GM10266 (cell line): ENCODE measurements around the gene TMEFF1.

Source experiments
- DNase-seq: peaks from one replicate; pipeline ENCODE4 v3.0.0; 2012; ENCODE audit errors: extremely low spot score
- TF ChIP-seq, protein P1 (sequence below): IDR thresholded peaks from 2 replicates; pipeline ENCODE4 v1.5.1; 2012; ENCODE audit warnings: mild to moderate bottlenecking, low read depth; ENCODE audit not compliant: control insufficient read depth, insufficient read depth; ENCODE audit errors: missing control alignments

Gene TMEFF1, protein sequence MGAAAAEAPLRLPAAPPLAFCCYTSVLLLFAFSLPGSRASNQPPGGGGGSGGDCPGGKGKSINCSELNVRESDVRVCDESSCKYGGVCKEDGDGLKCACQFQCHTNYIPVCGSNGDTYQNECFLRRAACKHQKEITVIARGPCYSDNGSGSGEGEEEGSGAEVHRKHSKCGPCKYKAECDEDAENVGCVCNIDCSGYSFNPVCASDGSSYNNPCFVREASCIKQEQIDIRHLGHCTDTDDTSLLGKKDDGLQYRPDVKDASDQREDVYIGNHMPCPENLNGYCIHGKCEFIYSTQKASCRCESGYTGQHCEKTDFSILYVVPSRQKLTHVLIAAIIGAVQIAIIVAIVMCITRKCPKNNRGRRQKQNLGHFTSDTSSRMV

DNA sequence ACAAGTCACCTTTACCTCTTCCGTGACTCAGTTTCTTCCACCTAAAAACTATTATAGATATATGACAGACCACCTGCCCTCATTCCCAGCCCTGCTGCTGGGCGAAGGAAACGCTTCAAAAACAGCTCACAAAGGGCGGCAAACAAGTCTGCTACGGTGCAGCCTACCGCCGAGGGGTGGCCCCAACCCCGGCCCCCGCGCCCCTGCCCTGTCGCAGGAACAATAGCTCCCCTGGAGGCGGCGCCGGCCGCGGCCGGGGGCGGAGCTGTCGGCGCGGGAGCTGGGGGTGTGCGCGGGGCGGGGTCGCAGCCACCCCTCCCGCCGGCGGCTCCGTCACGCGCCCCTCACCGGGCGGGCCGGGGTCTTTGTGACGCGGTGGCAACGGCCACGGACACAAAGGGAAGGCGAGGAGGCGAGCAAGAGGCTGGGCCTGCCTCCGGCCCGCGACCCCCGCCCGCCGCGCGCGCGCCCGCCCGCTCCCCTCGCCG is at the start of gene TMEFF1:
Gene TMEFF1 (plus strand): TSS at position 362 of the 488 bp plus-strand sequence. CDS start 396 bp downstream, outside the sequence.
- peak; percentile 84 for DNase-seq
- TF ChIP-seq, protein P1, sequence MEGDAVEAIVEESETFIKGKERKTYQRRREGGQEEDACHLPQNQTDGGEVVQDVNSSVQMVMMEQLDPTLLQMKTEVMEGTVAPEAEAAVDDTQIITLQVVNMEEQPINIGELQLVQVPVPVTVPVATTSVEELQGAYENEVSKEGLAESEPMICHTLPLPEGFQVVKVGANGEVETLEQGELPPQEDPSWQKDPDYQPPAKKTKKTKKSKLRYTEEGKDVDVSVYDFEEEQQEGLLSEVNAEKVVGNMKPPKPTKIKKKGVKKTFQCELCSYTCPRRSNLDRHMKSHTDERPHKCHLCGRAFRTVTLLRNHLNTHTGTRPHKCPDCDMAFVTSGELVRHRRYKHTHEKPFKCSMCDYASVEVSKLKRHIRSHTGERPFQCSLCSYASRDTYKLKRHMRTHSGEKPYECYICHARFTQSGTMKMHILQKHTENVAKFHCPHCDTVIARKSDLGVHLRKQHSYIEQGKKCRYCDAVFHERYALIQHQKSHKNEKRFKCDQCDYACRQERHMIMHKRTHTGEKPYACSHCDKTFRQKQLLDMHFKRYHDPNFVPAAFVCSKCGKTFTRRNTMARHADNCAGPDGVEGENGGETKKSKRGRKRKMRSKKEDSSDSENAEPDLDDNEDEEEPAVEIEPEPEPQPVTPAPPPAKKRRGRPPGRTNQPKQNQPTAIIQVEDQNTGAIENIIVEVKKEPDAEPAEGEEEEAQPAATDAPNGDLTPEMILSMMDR: no peak

DNA sequence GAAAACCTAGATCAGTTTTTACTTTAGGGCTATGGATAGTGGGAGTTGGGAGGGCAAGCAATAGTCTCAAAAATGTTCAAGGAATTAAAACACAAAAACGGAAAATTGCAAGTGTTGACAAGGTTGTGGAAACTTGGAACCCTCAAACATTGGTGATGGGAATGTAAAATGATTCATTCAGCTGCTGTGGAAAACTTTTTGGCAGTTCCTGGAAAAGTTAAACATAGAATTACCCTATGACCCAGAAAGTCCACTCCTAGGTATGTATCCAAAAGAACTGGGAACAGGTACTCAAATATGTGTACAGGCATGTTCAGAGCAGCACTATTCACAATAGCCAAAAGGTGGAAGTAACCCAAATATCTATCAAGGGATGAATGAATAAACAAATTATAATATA is 47.2 kb upstream of the TMEFF1 start:
- TF ChIP-seq, protein P1: no peak
- DNase-seq: no peak

DNA sequence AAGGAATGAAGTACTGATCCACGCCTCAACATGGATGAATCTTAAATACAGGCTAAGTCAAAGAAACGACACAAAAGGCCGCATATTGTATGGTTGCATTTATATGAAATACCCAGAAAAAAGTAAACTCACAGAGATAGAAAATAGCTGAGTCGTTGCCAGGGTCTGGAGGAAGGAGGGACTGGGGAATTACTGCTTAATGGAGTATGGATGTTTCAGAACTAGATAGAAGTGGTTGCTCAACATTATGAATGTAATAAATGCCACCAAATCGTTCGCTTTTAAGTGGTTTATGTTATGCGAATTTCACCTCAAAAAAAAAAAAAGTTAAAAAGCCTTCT is 46.8 kb upstream of the TMEFF1 start:
- TF ChIP-seq, protein P1: no peak
- DNase-seq: no peak

DNA sequence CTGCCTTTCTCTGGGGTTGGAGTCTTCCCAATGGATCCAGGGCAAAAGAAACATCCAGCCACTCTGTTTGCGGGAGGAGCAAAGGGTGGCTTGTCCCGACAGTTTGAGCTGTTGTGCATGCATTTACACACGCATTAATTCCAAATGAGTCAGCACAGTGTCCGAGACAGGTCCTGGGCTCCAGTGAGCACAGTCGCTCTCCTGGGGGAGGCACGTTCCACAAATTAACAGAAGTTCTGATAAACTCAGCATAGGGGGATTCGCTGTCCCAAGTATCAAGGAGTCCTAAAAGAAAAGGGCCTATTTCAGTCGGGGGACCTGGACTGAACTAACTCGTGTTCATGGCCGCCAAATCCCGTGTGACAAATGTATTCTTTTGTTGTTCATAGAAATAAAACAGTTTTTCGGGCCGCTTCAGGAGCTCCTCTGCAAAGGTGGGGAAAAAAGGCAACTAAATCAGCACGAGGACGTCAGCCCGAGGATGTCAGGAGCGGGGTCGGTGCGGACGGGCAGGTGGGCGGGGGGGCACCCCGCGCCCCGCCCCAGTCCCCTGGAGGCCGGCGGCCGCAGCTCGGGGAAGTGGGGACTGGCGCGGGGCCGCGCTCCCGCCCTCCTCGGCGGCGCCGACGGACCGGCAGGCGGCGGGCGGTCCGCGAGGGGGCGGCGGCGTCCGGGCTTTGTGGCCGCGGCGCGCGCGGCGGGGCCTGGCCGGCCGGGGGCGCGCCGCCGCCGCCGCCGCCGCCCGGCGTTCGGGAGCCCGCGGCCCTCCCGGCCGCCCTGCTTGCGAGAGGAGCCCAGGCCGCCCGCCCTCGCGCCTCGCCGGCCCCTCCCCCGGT is 46.2 kb upstream of the TMEFF1 start, which contains the start of gene MSANTD3:
Gene MSANTD3 (plus strand): TSS at position 614 of the 836 bp plus-strand sequence. CDS start 14,796 bp downstream, outside the sequence.
- DNase-seq: peak; percentile 90
- TF ChIP-seq, protein P1: peak; percentile 36

DNA sequence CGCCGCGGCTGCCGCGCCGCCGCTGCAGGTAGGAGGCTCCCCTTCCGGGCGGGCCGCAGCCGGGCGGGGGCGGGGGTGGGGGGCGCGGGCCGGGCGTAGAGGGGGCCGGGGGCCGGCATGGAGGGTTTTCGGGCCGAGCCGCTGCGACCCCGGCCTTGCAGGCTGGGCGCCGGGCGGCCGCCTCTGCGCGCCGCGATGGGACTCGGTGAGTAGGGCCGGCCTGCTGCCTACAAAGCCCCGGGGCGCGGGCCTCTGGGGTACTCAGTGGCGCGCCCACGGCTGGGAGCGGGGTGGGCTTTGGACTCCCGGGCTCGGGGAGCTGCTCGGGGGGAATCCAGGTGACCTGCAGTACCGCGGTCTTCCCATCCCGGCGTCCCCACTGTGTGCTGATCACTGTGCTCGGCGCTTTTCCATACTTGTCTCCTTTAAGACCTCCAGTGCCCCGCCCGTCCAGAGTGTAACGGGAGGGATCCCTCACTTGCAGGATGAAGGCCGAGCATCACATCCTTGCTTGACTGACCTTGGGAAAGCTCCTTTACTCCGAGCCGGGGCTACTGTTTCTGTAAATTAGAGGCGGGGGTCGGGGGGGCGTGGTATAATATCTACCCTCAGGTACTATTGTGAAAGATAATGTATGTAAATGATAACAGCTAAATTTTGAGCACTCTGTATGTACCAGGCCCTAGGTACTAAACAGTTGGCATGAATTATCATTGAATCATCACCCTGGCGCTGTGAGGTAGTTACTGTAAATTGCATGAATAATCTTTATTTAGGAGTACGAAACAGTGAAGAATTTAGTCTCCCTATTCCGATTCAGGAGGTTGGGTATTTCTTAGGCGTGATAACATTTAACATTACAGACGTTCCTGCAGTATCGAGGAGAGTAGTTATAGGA is 45.3 kb upstream of the TMEFF1 start:
- TF ChIP-seq, protein P1: no peak
- DNase-seq: no peak

DNA sequence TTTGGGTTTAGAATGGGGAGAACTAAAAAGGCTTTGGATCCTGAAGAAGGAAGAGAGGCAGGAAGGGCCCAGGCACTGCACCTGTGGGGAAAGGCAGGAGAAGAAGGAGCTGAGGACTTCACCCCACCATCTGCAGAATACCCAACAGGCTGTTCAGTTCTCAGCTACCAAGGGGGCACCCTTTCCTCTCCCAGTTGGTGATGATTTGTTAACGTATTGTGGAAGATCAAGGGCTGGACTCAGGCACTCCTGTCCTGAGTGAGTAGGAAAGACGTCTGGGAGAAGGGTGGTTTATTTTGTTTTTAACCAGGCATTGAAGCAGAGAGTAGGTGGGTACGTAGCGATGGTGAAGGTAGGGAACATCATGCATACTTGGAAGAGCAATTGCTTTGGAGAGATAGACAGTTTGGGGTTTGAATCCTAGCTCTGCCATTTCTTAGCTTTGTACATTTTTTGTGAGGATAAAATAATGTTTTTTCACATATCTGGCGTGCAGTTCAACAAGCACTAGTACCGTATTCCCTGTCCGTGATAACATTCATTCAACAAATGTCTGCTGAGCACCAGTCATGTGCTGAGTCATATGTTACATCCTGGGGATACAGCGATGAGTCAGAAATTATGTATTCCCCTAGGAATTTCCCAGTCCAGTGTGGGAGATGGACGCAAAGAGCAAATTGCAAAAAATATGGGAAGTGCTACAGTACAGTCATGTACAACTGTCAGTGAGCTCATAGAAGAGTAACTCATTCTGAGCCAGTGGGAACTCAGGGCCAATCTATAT is 43.9 kb upstream of the TMEFF1 start:
- TF ChIP-seq, protein P1: no peak

More for the DNA sequence above, 43.9 kb upstream of the TMEFF1 start:
- DNase-seq: no peak
